HL-60 (cell line): ENCODE data around the gene SEPTIN10.

Source experiments
- DNase-seq, 2 experiments: peaks; one replicate each; pipeline ENCODE4 v3.0.0-alpha.2; 2010 to 2020; ENCODE audit warnings: low read depth in 1 of 2, low spot score in 1 of 2
- H3K27ac ChIP-seq: fragments of 250-450 bp; sonication (Bioruptor Pico); replicated peaks from 2 replicates; pipeline ENCODE4 v1.5.1; 2020; ENCODE audit warnings: mild to moderate bottlenecking, moderate library complexity
- H3K27me3 ChIP-seq: fragments of 250-450 bp; sonication (Bioruptor Pico); 2 replicates; pipeline ENCODE4 v1.5.1; 2021; ENCODE audit warnings: mild to moderate bottlenecking, moderate library complexity; ENCODE audit not compliant: insufficient read depth, poor library complexity, severe bottlenecking
- H3K4me3 ChIP-seq: replicated peaks from 2 replicates; pipeline ENCODE4 v1.5.1; 2011; ENCODE audit warnings: mild to moderate bottlenecking, control low read depth, low read length; ENCODE audit not compliant: insufficient read depth
- GABPA ChIP-seq: IDR thresholded peaks from 2 replicates; pipeline ENCODE4 v1.6.1; 2012; ENCODE audit warnings: low read depth
- POLR2AphosphoS5 ChIP-seq: IDR thresholded peaks from 2 replicates; pipeline ENCODE4 v1.6.1; 2012; ENCODE audit warnings: low read depth
- SPI1 ChIP-seq: IDR thresholded peaks from 2 replicates; pipeline ENCODE4 v1.6.1; 2012; ENCODE audit warnings: low read depth, mild to moderate bottlenecking, borderline replicate concordance
- TF ChIP-seq, protein P1 (sequence below): IDR thresholded peaks from 2 replicates; pipeline ENCODE4 v1.6.1; 2012; ENCODE audit warnings: low read depth; ENCODE audit not compliant: insufficient replicate concordance
- TF ChIP-seq, protein P2 (sequence below): IDR thresholded peaks from one replicate; pipeline ENCODE4 v1.5.1; 2011; ENCODE audit warnings: low read length, control low read depth, inconsistent platforms; ENCODE audit not compliant: insufficient read depth

Gene SEPTIN10

GRCh38 chr2:109611467-109612095 is 2.2 kb downstream of the SEPTIN10 start:
- TF ChIP-seq GABPA (no peak), POLR2AphosphoS5 (no peak), SPI1 (no peak)
- TF ChIP-seq, protein P1, sequence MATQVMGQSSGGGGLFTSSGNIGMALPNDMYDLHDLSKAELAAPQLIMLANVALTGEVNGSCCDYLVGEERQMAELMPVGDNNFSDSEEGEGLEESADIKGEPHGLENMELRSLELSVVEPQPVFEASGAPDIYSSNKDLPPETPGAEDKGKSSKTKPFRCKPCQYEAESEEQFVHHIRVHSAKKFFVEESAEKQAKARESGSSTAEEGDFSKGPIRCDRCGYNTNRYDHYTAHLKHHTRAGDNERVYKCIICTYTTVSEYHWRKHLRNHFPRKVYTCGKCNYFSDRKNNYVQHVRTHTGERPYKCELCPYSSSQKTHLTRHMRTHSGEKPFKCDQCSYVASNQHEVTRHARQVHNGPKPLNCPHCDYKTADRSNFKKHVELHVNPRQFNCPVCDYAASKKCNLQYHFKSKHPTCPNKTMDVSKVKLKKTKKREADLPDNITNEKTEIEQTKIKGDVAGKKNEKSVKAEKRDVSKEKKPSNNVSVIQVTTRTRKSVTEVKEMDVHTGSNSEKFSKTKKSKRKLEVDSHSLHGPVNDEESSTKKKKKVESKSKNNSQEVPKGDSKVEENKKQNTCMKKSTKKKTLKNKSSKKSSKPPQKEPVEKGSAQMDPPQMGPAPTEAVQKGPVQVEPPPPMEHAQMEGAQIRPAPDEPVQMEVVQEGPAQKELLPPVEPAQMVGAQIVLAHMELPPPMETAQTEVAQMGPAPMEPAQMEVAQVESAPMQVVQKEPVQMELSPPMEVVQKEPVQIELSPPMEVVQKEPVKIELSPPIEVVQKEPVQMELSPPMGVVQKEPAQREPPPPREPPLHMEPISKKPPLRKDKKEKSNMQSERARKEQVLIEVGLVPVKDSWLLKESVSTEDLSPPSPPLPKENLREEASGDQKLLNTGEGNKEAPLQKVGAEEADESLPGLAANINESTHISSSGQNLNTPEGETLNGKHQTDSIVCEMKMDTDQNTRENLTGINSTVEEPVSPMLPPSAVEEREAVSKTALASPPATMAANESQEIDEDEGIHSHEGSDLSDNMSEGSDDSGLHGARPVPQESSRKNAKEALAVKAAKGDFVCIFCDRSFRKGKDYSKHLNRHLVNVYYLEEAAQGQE: no peak
- TF ChIP-seq, protein P2, sequence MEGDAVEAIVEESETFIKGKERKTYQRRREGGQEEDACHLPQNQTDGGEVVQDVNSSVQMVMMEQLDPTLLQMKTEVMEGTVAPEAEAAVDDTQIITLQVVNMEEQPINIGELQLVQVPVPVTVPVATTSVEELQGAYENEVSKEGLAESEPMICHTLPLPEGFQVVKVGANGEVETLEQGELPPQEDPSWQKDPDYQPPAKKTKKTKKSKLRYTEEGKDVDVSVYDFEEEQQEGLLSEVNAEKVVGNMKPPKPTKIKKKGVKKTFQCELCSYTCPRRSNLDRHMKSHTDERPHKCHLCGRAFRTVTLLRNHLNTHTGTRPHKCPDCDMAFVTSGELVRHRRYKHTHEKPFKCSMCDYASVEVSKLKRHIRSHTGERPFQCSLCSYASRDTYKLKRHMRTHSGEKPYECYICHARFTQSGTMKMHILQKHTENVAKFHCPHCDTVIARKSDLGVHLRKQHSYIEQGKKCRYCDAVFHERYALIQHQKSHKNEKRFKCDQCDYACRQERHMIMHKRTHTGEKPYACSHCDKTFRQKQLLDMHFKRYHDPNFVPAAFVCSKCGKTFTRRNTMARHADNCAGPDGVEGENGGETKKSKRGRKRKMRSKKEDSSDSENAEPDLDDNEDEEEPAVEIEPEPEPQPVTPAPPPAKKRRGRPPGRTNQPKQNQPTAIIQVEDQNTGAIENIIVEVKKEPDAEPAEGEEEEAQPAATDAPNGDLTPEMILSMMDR: no peak
- no peak overlapping the region for H3K4me3 ChIP-seq
- DNase-seq: no peak
- peaks cover 25% of the 10 kb centered on the region for H3K27me3 ChIP-seq
- no peak overlapping the region for H3K27ac ChIP-seq

- H3K27me3 ChIP-seq: peaks cover 22% of the 10 kb centered on the region
- DNase-seq: no peak
- no peak overlapping the region for H3K4me3 ChIP-seq
- H3K27ac ChIP-seq: no peak overlapping the region
- TF ChIP-seq GABPA (no peak), SPI1 (no peak), POLR2AphosphoS5 (no peak)
- TF ChIP-seq, protein P2: no peak
- TF ChIP-seq, protein P1: no peak
These were observed 4.3 kb downstream of the SEPTIN10 start for GRCh38 chr2:109609352-109610024.

DNA sequence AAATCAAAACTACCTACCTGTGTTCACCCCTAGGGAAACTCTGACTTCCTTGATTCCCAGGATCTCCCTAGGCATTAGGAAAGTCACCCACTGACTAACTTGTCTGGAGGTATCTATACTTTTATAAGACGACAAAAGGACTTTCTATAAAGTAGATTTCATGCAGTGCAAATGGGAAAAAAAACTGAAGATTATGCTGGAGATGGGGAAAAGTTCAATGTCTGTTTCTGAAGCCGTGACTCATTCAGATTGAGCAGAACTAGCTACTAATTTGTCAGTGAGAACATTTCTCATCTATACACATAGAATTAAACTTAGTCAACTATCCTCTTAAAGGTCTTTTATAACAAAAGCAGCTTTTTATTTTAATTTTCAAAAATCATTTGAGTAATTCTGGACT is 6.0 kb downstream of the SEPTIN10 start:
- TF ChIP-seq, protein P1: no peak
- TF ChIP-seq, protein P2: no peak
- TF ChIP-seq GABPA: no peak
- no peak for TF ChIP-seq POLR2AphosphoS5
- no peak for TF ChIP-seq SPI1
- Histone ChIP-seq H3K27me3 (peaks cover 17% of the 10 kb centered on the region), H3K27ac (no peak overlapping the region), H3K4me3 (no peak overlapping the region)
- DNase-seq: no peak
